ENCODE data around the gene C22orf23.

DNA sequence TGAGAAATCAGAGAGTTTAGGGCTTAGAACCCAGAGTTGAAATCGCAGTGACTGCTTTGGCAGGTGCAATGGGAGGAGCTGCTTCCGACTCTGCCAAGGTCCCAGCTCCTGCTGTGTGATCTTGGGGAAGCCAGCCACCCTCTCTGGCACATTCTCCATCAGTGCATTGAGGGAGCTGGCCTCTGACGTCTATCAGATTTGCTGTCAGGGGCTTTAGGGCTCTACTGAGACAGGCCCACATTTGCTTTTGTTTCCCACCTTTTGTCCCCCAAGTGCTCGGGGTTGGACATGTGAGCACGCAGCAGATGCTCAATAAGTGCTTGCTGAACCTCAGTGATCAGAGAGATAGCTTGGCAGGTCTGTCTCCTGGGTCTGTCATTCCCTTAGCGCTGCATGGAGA, 41.6 kb upstream of the C22orf23 start:
- TF ChIP-seq, protein P1, sequence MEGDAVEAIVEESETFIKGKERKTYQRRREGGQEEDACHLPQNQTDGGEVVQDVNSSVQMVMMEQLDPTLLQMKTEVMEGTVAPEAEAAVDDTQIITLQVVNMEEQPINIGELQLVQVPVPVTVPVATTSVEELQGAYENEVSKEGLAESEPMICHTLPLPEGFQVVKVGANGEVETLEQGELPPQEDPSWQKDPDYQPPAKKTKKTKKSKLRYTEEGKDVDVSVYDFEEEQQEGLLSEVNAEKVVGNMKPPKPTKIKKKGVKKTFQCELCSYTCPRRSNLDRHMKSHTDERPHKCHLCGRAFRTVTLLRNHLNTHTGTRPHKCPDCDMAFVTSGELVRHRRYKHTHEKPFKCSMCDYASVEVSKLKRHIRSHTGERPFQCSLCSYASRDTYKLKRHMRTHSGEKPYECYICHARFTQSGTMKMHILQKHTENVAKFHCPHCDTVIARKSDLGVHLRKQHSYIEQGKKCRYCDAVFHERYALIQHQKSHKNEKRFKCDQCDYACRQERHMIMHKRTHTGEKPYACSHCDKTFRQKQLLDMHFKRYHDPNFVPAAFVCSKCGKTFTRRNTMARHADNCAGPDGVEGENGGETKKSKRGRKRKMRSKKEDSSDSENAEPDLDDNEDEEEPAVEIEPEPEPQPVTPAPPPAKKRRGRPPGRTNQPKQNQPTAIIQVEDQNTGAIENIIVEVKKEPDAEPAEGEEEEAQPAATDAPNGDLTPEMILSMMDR (optimal IDR thresholded peaks at IDR 0.05 in 1 of 3, IDR thresholded peaks at IDR 0.05 in 1 of 3, conservative IDR thresholded peaks at IDR 0.05 in 1 of 3; ENCODE audit: extremely low read depth in 1 of 3, insufficient read depth in 2 of 3, low read length in 3 of 3) = no peak
- no peak for TF ChIP-seq EZH2 (IDR thresholded peaks at IDR 0.05; ENCODE audit: low read length)
